Right forelimb (tissue), 1 donor: ENCODE data around the gene GPR162.

ENCODE experiments used
- DNase-seq: peaks from one replicate; pipeline ENCODE4 v3.0.0-alpha.2; 2018

Gene GPR162

GRCh38 chr12:6839482-6840201 lies 18.0 kb downstream of the GPR162 start:
- peak; percentile 54 for DNase-seq

GRCh38 chr12:6840330-6840729 lies 18.7 kb downstream of the GPR162 start:
- no peak for DNase-seq

- no peak for DNase-seq
These were observed 19.3 kb downstream of the GPR162 start, which contains the start of gene GNB3 for GRCh38 chr12:6840761-6841515. Gene GNB3 (plus strand): TSS chr12:6840925. CDS start chr12:6841288, 363 bp downstream.

GRCh38 chr12:6842075-6842474 lies 20.5 kb downstream of the GPR162 start:
- DNase-seq: no peak

- no peak for DNase-seq
These were observed 21.7 kb downstream of the GPR162 start for GRCh38 chr12:6843118-6843902.

- no peak for DNase-seq
These were observed 23.8 kb downstream of the GPR162 start for GRCh38 chr12:6845395-6845794.

GRCh38 chr12:6846316-6846869 lies 24.8 kb downstream of the GPR162 start:
- no peak for DNase-seq

GRCh38 chr12:6847676-6848075 lies 26.1 kb downstream of the GPR162 start:
- no peak for DNase-seq

GRCh38 chr12:6849427-6849826 lies 27.8 kb downstream of the GPR162 start:
- DNase-seq: no peak

GRCh38 chr12:6849976-6850560 lies 28.4 kb downstream of the GPR162 start:
- no peak for DNase-seq

GRCh38 chr12:6850796-6851152 lies 29.2 kb downstream of the GPR162 start:
- peak; percentile 56 for DNase-seq

- DNase-seq: peak; percentile 91
These were observed 29.7 kb downstream of the GPR162 start, which contains the start of gene CDCA3 for GRCh38 chr12:6851153-6851920. Gene CDCA3 (minus strand): TSS chr12:6851286. CDS start chr12:6850952, 334 bp downstream.

GRCh38 chr12:6851921-6852650 lies 30.5 kb downstream of the GPR162 start, which contains the start of gene USP5:
Gene USP5 (plus strand): TSS chr12:6852150. CDS start chr12:6852180, 30 bp downstream.
- DNase-seq: peak; percentile 99

GRCh38 chr12:6852651-6853354 lies 31.2 kb downstream of the GPR162 start:
- DNase-seq: peak; percentile 63

- no peak for DNase-seq
These were observed 32.0 kb downstream of the GPR162 start for GRCh38 chr12:6853626-6854025.

GRCh38 chr12:6854036-6854435 lies 32.4 kb downstream of the GPR162 start:
- no peak for DNase-seq

- no peak for DNase-seq
These were observed 33.7 kb downstream of the GPR162 start for GRCh38 chr12:6855322-6855721.

- DNase-seq: no peak
These were observed 37.2 kb downstream of the GPR162 start for GRCh38 chr12:6858799-6859198.

GRCh38 chr12:6860116-6860515 lies 38.5 kb downstream of the GPR162 start:
- no peak for DNase-seq

GRCh38 chr12:6860942-6861341 lies 39.3 kb downstream of the GPR162 start:
- DNase-seq: no peak
